ENCODE data around the gene HVCN1.

The HVCN1 gene

GRCh38 chr12:110613071-110613770 is 75.7 kb downstream of the HVCN1 start:
- DNase-seq = no peak

- no peak for DNase-seq
Observed at GRCh38 chr12:110606253-110606611, 82.7 kb downstream of the HVCN1 start.

DNA sequence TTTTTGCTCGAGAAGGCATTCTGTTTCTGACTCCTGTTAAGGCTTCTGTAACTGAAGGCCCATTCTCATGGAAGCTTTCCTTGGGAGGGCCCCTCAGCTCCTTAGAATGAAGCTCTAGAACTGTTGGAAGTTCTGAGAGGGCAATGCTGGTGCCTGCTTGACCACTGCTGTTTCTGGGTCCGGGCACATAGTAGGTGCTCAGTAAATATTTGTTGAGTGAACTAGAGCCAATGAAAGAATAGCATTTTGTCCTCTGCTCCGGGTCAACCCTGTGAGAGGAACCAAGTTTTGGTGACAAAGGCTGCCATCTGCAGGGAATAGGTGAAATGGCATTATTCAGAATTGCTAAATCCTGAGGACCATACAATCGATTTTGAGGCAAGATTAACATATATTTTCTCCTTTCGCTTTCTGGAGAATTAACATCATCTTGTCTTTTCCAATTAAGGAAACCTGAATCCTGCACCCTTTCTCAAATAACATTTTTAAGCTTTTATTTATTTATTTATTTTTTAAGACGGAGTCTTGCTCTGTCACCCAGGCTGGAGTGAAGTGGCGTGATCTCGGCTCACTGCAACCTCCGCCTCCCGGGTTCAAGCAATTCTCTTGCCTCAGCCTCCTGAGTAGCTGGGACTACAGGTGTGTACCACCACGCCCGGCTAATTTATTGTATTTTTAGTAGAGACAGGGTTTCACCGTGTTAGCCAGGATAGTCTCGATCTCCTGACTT is 86.7 kb downstream of the HVCN1 start:
- DNase-seq = peak; percentile 67

- DNase-seq = peak; percentile 35
Observed at GRCh38 chr12:110600254-110600653, 88.7 kb downstream of the HVCN1 start.

DNA sequence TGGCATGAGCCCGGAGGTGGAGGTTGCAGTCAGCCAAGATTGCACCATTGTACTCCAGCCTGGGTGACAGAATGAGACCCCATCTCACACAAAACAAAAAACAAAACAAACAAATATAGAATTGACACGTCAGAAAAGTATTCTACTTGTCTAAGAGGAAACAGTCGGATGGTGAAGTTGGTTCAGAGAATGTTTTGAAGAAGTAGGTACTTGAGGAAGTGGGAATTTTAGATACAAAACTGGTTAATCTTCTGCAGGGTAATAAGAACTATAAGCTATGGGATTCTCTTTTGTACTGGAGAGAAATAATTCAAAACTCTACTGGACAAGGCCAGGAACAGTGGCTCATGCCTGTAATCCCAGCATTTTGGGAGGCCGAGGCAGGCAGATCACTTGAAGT is 89.6 kb downstream of the HVCN1 start:
- DNase-seq = no peak
